Kidney glomerular epithelial cell (primary cell): ENCODE measurements around the gene SYT2.
"Not testable (repeated sequence)": the region's sequence is repeated elsewhere in the genome, so short reads cannot be mapped to it uniquely, and the experiment has no call there.

ENCODE experiments used
- DNase-seq: peaks from one replicate; lab custom pipeline; 2025; lab: John Stamatoyannopoulos, UW

The SYT2 gene

GRCh38 chr1:202545647-202546303 is 164.5 kb downstream of the SYT2 start:
- DNase-seq = not testable (repeated sequence)

DNA sequence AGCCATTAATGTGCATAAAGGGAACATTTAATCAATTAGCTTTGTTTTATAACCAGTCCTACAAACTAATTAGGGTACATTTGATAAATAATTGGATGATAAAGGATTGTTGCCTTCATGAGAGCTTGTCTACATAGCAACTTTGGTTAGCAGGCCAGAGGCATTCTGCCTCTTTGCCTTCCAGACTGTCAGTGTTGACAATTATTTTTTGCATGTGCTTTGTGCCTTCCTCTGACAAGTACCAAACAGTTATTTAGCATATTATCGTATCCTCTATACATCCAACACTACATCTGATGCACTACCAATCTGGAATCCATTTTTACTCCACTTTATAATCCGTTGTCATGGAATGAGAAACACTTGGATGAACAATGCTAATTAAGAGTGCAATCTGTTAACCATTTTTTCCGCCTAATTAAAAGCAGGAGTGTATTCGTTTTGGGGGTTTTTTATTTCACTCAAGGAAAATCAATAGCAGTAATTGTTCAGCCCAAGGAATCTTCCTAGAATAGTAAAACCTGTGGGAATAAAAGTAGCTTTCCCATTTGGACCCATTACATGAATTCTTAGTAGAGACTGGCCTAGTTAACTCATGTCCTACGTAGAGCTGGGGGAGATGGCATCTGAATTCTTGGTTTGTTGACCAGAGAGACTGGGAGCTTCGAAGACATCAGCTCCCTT is 165.3 kb downstream of the SYT2 start:
- DNase-seq = not testable (repeated sequence)

- not testable (repeated sequence) for DNase-seq
Measured at GRCh38 chr1:202543537-202543936, 166.7 kb downstream of the SYT2 start.

GRCh38 chr1:202542415-202542814 is 167.8 kb downstream of the SYT2 start:
- not testable (repeated sequence) for DNase-seq

DNA sequence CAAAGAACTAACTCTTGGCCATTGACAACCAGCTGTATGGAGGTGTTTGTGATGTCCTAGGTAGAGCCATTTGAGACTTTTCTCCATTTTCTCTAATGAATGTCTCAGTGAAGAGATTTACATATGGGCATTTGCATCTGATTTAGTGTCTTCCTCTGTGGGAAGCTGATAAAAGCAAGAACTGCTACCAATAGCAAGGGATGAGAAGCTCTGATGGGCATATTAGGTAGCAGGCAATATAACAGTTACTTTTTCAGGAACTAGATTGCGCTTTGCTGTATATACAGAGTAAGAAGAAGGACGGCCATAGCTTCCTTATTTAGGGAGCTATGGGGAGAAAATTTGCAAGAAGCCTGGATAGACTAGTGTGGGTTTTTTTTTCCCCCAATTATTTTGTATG is 169.4 kb downstream of the SYT2 start:
- not testable (repeated sequence) for DNase-seq
